IgD-negative memory B cell (primary cell): ENCODE results near the gene PRKCE. TPM values are rescaled to one million over a fixed set of nuclear protein-coding genes. Genes with fewer than 3 reads are reported as not detected.

Experiments
- H3K27ac Mint-ChIP-seq, 3 donors: one replicate each; pipeline ENCODE4 v1.8.0; 2020 to 2022; ENCODE audit warnings: mild to moderate bottlenecking in 3 of 3, mixed read lengths in 3 of 3, moderate library complexity in 1 of 3
- H3K27me3 Mint-ChIP-seq: one replicate; pipeline ENCODE4 v1.8.0; 2021; ENCODE audit warnings: mixed read lengths
- H3K36me3 Mint-ChIP-seq: one replicate; pipeline ENCODE4 v1.8.0; 2020; ENCODE audit warnings: mild to moderate bottlenecking, mixed read lengths
- H3K4me1 Mint-ChIP-seq, 3 donors: one replicate each; pipeline ENCODE4 v1.8.0; 2020 to 2022; ENCODE audit warnings: mixed read lengths in 3 of 3, mild to moderate bottlenecking in 1 of 3
- H3K4me3 Mint-ChIP-seq, 4 donors: one replicate each; pipeline ENCODE4 v1.8.0; 2020 to 2022; ENCODE audit warnings: mild to moderate bottlenecking in 4 of 4, mixed read lengths in 4 of 4, moderate library complexity in 3 of 4
- H3K9me3 Mint-ChIP-seq, 3 donors: one replicate each; pipeline ENCODE4 v1.8.0; 2020 to 2021; ENCODE audit warnings: mixed read lengths in 3 of 3, mild to moderate bottlenecking in 1 of 3
- polyA plus RNA-seq: library from polyadenylated mRNA; unstranded; fragments of 300-500 nt; fragmentation: Illumina TruSeq; gene quantifications from one replicate; pipeline ENCODE4 v1.2.3, GENCODE V29; 2021

Gene PRKCE
- polyA plus RNA-seq, 1 donor from 2014 or later: 12.7 TPM

DNA sequence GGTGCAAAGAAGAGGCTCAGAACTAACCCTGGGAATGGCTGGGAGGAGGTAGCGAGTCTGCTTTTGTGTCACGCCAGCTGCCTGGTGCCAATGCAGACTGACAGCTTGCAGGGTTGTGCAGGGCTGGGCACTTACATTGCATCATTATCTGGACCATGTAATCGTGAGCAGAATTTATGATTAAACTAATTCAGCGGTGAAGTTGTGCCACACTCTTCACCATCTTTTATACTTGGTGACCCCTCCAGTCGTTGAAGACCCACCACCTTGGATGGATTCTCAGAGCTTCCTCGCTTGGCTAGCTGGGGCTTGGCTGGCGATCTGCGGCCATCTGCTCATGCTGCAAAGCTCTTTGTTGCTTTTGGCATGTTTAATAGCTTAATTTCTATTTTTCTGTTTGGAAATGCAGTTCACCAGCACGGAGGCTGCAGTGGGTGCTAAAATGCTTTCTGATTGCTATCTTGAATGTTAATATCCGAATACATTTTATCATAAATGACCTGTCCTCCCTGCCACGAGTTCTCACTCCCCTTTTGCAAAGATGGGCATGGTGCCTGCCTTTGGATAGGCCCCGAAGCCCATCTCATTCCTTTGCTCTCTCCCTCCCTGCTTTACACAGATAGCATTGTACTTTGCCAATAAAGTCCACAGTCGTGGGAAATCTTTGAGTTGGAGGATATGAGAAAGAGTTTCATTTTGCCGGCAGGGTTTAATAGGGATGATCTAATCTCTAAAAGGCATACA, 188.2 kb downstream of the PRKCE start:
- Mint-ChIP-seq H3K27me3 (peaks cover 5% of the 10 kb centered on the region), H3K27ac (no peak overlapping the region), H3K4me1 (peaks cover 51 to 63% (median 60%) of the 10 kb centered on the region in 3 donors), H3K36me3 (peaks cover 2% of the 10 kb centered on the region), H3K9me3 (no peaks in the 10 kb centered on the region), H3K4me3 (no peak overlapping the region)

DNA sequence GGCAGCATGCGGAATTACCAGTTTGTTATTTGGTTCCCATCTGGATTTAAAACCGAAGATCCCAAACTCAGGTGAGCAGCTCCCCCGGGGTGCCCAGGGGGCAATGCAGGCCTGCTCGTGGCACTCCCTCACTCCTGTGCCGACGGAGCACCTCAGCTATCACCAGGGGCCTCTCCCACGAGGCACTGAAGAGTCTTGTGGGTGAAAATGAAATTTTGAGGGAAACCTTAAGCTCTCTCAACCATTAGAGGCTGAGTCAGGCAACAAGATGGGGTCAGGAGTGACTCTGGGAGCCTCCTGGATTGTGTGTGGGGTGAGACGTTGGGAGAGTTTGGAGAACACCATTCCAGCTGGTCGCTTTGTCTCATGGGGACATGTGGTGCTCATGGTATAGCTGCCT, 189.0 kb downstream of the PRKCE start:
- Mint-ChIP-seq H3K4me1 (peaks cover 48 to 62% (median 55%) of the 10 kb centered on the region in 3 donors), H3K27ac (no peak overlapping the region), H3K36me3 (peaks cover 2% of the 10 kb centered on the region), H3K9me3 (no peaks in the 10 kb centered on the region), H3K27me3 (peaks cover 5% of the 10 kb centered on the region), H3K4me3 (peak overlapping the region in 1 of 4 donors; percentile 0)

DNA sequence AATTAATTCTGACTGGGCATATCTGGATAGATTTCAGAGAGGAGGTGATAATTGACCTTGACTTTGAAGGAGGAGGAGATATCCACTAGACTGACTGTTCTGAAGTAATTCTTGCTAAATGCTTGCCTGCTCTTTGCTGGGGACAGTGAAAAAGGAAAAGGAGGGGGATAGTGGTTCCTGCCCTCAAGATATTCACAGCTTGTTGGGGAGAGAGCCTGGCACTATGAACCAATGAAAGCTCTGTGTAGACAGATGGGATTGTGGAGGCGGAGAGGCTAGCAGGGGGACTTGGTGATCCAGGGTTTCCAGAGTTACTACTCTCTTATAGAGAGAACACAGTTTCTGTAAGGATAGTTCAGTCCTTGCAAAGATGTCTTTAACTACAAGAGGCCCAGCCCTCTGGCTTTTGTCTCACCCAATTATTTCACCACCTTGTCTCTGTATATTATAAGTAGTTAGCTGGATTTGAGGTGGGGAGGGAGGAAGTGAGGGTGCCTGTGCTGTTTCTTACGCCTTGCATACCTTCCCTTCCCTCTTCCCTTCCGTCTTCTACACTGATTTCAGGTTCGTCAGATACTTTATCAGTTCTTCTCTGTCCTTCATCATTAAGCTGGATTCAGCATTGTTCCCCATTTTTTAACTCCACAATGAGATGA, 190.4 kb downstream of the PRKCE start:
- peak overlapping the region in 3 of 4 donors; percentile 3 to 70 (median 63) for H3K4me3 Mint-ChIP-seq
- H3K27me3 Mint-ChIP-seq: peaks cover 5% of the 10 kb centered on the region
- peaks cover 5% of the 10 kb centered on the region for H3K36me3 Mint-ChIP-seq
- H3K9me3 Mint-ChIP-seq: no peaks in the 10 kb centered on the region
- H3K27ac Mint-ChIP-seq: peak overlapping the region in 1 of 3 donors; percentile 75
- peaks cover 35 to 50% (median 42%) of the 10 kb centered on the region in 3 donors for H3K4me1 Mint-ChIP-seq

DNA sequence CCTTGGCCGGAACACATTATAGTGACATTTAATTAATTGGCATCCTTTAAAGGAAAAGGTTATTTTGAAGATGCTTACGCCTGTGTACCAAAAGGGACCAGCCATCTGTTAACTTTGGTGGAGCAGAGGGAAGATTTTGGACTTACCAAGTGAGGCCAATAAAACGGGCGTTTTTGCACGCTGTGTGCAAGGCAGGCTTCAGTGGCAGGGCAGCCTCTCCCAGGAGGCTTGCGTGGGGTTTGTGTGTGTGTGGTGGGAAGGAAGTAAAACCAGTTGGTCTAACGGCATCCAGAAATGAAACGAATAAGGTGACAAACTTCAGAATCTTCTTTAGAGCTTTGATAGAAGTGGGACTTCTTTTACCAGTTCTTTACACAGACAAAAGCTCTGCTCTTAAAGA, 191.7 kb downstream of the PRKCE start:
- Mint-ChIP-seq H3K4me3 (peak overlapping the region in 3 of 4 donors; percentile 13 to 88 (median 72)), H3K27ac (peak overlapping the region; percentile 1 to 61 (median 13)), H3K27me3 (peaks cover 4% of the 10 kb centered on the region), H3K9me3 (no peaks in the 10 kb centered on the region), H3K36me3 (peaks cover 5% of the 10 kb centered on the region), H3K4me1 (peaks cover 32 to 38% (median 33%) of the 10 kb centered on the region in 3 donors)

DNA sequence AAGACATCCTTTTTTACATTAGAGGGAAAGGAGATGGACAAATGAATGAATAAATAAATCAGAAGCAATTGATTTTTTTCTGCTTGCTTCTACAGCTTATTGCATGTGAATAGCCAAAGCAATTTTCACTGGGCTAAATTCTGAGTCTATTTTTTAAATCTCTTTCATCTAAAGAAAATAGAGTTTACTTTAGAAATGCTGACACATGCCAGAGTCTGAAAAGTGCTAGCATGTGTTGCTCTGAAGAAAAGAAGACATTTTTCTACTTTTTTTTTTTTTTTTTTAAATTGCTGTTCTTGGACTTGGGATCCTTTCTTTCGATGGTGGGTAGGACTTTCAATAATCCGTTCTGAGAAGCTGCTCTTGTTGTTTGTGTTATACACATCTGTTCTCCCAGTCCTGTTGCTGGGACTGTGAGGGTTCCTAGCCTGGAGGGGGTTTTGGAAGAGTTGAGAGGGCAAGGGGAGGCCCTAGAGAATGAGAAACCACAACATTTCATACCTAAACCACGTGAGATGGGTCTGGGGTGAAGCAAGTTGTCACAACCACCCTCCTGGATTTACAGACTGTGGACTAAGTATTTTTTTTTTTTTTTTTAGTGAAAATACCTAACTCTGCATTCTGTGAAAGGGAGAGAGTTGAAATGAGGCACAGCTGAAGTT, 193.5 kb downstream of the PRKCE start:
- no peaks in the 10 kb centered on the region for H3K9me3 Mint-ChIP-seq
- peaks cover 7% of the 10 kb centered on the region for H3K36me3 Mint-ChIP-seq
- no peak overlapping the region for H3K27ac Mint-ChIP-seq
- peaks cover 5% of the 10 kb centered on the region for H3K27me3 Mint-ChIP-seq
- peaks cover 24 to 36% (median 33%) of the 10 kb centered on the region in 3 donors for H3K4me1 Mint-ChIP-seq
- H3K4me3 Mint-ChIP-seq: no peak overlapping the region

DNA sequence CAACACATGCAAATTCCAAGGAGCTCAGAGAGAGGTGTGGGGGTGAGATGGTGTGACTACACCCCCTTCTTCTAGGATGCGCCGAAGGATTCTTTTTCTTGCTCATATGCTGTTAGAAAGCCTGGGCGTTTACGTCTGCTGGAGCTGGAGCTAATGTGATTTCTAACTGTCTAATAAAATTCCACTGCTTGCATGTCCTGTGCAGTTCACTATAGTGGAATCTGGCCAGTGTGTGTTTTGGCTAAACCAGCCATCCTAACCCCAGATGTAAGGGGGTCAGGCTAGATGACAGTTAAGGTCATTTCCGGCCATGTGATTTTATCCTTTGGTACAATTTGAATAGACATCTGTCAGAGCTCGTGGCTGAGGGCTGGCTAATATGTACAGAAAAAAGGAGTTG, 194.1 kb downstream of the PRKCE start:
- H3K4me3 Mint-ChIP-seq: no peak overlapping the region
- H3K36me3 Mint-ChIP-seq: peaks cover 10% of the 10 kb centered on the region
- H3K9me3 Mint-ChIP-seq: no peaks in the 10 kb centered on the region
- peaks cover 5% of the 10 kb centered on the region for H3K27me3 Mint-ChIP-seq
- H3K4me1 Mint-ChIP-seq: peaks cover 23 to 42% (median 33%) of the 10 kb centered on the region in 3 donors
- peak overlapping the region in 1 of 3 donors; percentile 18 for H3K27ac Mint-ChIP-seq

DNA sequence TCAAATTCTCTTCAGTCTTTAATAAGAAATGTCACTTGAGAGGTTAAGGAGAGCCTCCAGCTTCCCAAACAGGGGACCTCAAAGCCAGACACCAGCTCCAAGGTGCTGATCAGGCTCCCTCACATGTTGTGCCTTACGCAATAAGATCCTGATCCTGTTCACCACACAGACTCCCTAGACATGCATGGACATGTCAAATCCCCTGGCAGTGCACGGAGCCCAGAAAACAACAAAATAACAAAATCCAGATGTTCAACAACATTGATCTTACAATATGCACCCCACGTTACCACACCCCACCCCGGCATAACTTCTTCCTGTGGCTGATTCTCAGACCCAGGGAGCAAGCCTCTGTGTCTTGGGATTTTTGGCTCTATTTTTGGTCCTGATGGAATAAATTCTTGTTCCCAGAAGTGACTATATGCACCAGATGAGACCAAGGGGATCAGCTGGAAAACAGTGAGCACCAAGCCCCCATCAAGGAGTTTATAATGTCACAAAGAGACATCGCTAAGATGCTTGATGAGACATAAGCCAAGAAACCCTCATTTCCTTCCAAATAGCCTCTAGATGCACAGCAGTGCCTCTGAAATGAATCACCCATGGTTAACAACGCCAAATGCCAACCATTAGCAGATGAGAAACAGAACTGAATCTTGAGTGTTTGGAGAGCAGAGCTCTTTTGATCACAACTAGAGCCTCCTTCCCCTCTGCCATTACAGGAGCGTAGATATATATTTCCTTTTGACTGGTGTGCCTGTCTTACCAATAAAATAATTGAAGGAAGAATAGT, 198.2 kb downstream of the PRKCE start:
- Mint-ChIP-seq H3K4me1 (peaks cover 9 to 20% (median 11%) of the 10 kb centered on the region in 3 donors), H3K27ac (no peak overlapping the region), H3K36me3 (peaks cover 7% of the 10 kb centered on the region), H3K27me3 (peaks cover 1% of the 10 kb centered on the region), H3K9me3 (no peaks in the 10 kb centered on the region), H3K4me3 (no peak overlapping the region)

DNA sequence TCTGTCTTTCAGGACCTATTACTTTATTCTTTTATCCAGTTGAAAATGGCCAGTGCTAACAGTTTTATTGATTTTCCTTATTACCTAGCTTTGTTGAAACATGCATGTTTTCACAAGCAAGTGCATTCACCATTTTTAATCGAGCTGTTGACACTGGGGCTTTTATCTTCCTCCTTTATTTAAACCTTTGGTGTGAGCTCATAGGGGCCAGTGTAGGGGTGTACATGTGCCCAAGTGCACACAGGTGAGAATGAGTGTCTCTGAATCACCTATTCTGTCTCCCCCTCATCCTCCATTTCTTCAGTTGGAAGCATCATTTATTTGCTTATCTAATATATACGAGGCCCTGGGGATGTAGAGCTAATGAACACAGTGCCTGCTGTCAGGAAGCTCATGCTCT, 199.1 kb downstream of the PRKCE start:
- Mint-ChIP-seq H3K9me3 (no peaks in the 10 kb centered on the region), H3K4me3 (no peak overlapping the region), H3K4me1 (peaks cover 9 to 26% (median 11%) of the 10 kb centered on the region in 3 donors)

DNA sequence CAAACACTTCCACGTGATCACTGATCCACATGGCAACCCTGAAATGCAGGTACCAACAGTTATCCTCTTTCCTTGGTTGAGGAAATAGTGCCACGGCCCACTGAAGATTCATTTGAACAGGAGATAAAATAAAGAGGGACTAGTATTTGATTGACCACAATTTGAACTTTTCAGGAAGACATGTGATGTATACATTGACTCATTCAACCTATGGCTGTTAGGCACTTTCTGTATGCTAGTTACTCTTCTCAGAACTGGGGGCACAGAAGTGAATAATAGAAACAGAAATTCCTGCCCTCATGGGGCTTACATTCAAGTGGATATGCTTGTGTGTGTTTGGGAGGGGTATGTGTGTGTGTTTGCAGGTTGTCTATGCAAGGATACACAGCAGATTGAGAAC, 199.6 kb downstream of the PRKCE start:
- no peaks in the 10 kb centered on the region for H3K9me3 Mint-ChIP-seq
- no peak overlapping the region for H3K4me3 Mint-ChIP-seq
- H3K4me1 Mint-ChIP-seq: peaks cover 9 to 26% (median 11%) of the 10 kb centered on the region in 3 donors
- no peak overlapping the region for H3K27ac Mint-ChIP-seq
- peaks cover 7% of the 10 kb centered on the region for H3K36me3 Mint-ChIP-seq
- peaks cover 1% of the 10 kb centered on the region for H3K27me3 Mint-ChIP-seq

More for the DNA sequence above, 199.1 kb downstream of the PRKCE start:
- Mint-ChIP-seq H3K27ac (no peak overlapping the region), H3K36me3 (peaks cover 7% of the 10 kb centered on the region), H3K27me3 (peaks cover 1% of the 10 kb centered on the region)

DNA sequence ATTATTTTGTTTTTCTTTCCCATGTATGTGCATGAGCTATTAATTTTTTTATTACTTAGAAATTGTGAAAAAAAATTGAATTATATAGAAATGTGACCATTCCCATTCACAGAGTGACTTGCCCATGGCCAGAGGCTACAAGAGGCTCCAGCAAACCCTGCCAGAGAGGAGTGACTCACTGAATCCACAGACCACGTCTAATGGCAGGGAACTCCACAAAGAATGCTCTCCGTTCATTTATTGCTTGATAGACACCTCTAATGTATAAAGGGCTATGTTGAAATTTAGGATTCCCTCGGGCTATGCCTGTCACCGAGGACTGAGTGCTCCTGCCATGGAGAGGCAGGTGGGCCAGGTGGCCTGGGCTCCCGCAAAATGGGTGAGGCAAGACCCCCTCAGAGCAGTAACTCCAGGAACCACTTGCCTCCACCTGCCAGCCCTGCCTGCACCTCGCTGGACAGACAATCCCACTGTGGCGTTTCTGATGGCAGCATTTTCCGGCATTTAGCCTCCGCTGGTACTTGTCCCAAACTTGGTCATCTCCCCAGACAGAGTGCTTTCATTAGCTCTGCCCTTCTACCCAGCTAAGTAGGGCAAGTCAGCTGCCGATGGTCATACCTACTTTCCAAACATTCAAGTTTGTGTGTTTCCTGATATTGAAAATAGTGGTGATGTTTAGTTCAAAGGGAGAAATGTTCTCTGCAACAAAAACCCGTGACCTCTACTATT, 200.3 kb downstream of the PRKCE start:
- peaks cover 11 to 31% (median 14%) of the 10 kb centered on the region in 3 donors for H3K4me1 Mint-ChIP-seq
- H3K27ac Mint-ChIP-seq: no peak overlapping the region
- H3K9me3 Mint-ChIP-seq: no peaks in the 10 kb centered on the region
- H3K36me3 Mint-ChIP-seq: peaks cover 6% of the 10 kb centered on the region
- H3K4me3 Mint-ChIP-seq: no peak overlapping the region
- peaks cover 1% of the 10 kb centered on the region for H3K27me3 Mint-ChIP-seq

DNA sequence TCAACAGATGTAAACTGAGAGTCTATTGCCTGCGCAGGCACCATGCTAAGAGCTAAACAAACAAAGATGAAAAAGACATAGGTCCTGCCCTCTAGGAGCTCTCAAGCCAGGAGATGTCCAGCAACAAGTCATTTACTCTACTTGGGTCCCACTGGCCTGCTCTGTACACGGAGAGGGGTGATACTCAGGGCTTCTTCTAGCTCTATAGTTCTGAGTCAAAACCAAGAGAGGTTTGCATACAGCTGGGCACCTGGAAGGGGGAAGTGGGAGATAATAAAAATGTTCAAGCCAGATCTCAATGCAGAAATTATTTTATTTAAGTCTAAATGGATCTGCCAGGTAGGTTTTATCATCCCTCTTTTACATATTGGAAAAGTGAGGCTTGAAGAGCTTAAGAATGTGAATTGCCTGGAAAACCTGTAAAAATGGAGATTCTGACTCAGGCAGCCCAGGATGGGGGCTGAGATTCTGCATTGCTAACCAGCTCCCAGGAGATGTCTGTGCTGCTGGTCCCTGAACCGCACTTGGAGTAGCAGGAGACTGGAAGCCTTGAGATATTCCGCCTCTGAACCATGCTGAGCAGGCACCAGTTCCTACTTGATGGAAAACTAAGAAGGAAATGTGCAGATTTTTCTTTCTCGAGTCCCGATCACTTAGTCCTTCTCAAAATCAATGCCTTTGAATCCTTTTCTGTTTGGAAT, 201.1 kb downstream of the PRKCE start:
- Mint-ChIP-seq H3K9me3 (no peaks in the 10 kb centered on the region), H3K4me1 (peaks cover 14 to 36% (median 14%) of the 10 kb centered on the region in 3 donors), H3K27me3 (peaks cover 1% of the 10 kb centered on the region), H3K27ac (peak overlapping the region in 1 of 3 donors; percentile 47), H3K36me3 (peaks cover 4% of the 10 kb centered on the region), H3K4me3 (no peak overlapping the region)

DNA sequence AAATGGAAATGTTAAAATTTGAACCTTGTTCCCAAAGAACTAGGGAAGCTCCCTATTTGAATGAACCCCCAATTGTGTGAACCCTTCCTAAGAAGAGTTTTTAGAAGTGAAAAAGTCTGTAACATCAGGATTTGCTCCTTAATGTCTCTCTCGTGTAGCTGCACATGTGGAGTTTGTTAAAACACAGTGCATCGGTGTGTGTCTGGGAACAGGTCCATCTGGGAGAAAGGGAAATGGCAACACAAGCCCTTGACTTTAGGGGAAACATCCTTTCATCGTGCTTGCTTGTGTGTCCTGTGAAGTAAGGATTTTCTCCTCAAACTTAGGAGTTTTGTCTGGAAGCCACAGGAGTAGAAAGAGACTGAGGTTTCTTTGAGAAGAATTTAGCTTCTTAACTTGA, 203.9 kb downstream of the PRKCE start:
- Mint-ChIP-seq H3K4me1 (peaks cover 23 to 38% (median 25%) of the 10 kb centered on the region in 3 donors), H3K27ac (no peak overlapping the region), H3K9me3 (no peaks in the 10 kb centered on the region)

DNA sequence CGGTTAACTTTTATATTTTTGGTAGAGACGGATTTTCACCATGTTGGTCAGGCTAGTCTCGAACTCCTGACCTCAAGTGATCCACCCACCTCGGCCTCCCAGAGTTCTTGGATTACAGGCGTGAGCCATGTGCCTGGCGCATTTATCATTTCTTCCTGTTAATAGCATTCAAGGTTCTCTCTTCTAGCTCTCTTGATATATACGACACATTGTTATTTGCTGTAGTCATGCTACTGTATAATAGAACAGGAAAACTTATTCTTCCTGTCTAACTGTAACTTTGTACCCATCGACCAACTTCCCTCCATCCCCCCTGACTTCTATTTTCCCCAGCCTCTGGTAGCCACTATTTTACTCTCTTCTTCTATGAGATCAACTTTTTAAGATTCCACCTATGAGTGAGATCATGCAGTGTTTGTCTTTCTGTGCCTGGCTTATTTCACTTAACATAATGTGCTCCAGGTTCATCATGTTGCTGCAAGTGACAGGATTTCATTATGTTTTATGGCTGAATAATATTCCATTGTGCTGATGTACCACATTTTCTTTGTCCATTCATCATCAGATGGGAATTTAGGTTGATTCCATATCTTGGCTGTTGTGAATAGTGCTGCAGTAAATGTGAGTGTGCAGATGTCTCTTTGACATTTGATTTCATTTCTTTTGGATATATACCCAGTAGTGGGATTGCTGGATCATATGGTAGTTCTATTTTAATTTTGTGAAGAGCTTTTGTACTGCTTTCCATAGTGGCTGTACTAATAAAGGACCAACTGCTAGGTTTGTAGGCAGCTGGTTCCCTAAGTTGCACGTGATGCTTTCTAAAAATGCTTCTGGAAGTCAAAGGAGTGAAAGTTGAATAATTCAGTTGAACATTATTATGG, 205.2 kb downstream of the PRKCE start:
- H3K36me3 Mint-ChIP-seq: no peaks in the 10 kb centered on the region
- H3K27me3 Mint-ChIP-seq: no peaks in the 10 kb centered on the region
- peak overlapping the region in 1 of 4 donors; percentile 21 for H3K4me3 Mint-ChIP-seq
- no peaks in the 10 kb centered on the region for H3K9me3 Mint-ChIP-seq
- H3K27ac Mint-ChIP-seq: peak overlapping the region in 1 of 3 donors; percentile 88
- peaks cover 30 to 41% (median 31%) of the 10 kb centered on the region in 3 donors for H3K4me1 Mint-ChIP-seq

More for the DNA sequence above, 203.9 kb downstream of the PRKCE start:
- Mint-ChIP-seq H3K27me3 (no peaks in the 10 kb centered on the region), H3K4me3 (no peak overlapping the region), H3K36me3 (no peaks in the 10 kb centered on the region)
